Loucy (cell line): ENCODE results near the gene CTSL.

Source experiments
- H2AFZ ChIP-seq: fragments of 200-600 bp; sonication (generic); 2 replicates; pipeline ENCODE4 v1.6.0; 2016; ENCODE audit warnings: antibody characterized with exemption, mild to moderate bottlenecking, low read length, moderate library complexity
- H3F3A ChIP-seq: fragments of 200-600 bp; 2 replicates; pipeline ENCODE4 v1.6.0; 2016; ENCODE audit warnings: antibody characterized with exemption, low read depth, mild to moderate bottlenecking
- H3K27me3 ChIP-seq: fragments of 200-600 bp; sonication (generic); 2 replicates; pipeline ENCODE4 v1.6.1; 2014; ENCODE audit warnings: low read length, mild to moderate bottlenecking; ENCODE audit not compliant: insufficient read depth, poor library complexity, severe bottlenecking
- H3K36me3 ChIP-seq: fragments of 200-600 bp; sonication (generic); 2 replicates; pipeline ENCODE4 v1.6.1; 2016; ENCODE audit warnings: low read length; ENCODE audit not compliant: insufficient read depth
- H3K4me1 ChIP-seq: fragments of 200-600 bp; sonication (generic); 2 replicates; pipeline ENCODE4 v1.5.1; 2014; ENCODE audit warnings: low read length, mild to moderate bottlenecking; ENCODE audit not compliant: insufficient read depth, poor library complexity, severe bottlenecking
- H3K4me2 ChIP-seq: fragments of 200-600 bp; sonication (generic); 2 replicates; pipeline ENCODE4 v1.6.0; 2014; ENCODE audit warnings: antibody characterized with exemption, low read length, low read depth, mild to moderate bottlenecking; ENCODE audit not compliant: poor library complexity, severe bottlenecking
- H3K4me3 ChIP-seq: fragments of 200-600 bp; sonication (generic); 2 replicates; pipeline ENCODE4 v1.5.1; 2014; ENCODE audit warnings: low read length, mild to moderate bottlenecking, mixed read lengths; ENCODE audit not compliant: poor library complexity, severe bottlenecking
- H3K79me2 ChIP-seq: fragments of 200-600 bp; sonication (generic); 2 replicates; pipeline ENCODE4 v1.6.1; 2014; ENCODE audit warnings: low read length; ENCODE audit not compliant: insufficient read depth
- H3K9ac ChIP-seq: fragments of 200-600 bp; sonication (generic); 2 replicates; pipeline ENCODE4 v1.6.0; 2014; ENCODE audit warnings: mild to moderate bottlenecking, low read depth, low read length, moderate library complexity; ENCODE audit not compliant: poor library complexity, severe bottlenecking
- H3K9me2 ChIP-seq: fragments of 200-600 bp; sonication (generic); replicated peaks from 2 replicates; pipeline ENCODE4 v1.6.1; 2016; ENCODE audit warnings: low read depth, low read length, mixed read lengths
- H3K9me3 ChIP-seq: fragments of 200-600 bp; sonication (generic); 2 replicates; pipeline ENCODE4 v1.6.1; 2014; ENCODE audit warnings: mild to moderate bottlenecking, antibody characterized with exemption, low read length, low read depth; ENCODE audit not compliant: insufficient read depth
- H4K20me1 ChIP-seq: fragments of 200-600 bp; sonication (generic); 2 replicates; pipeline ENCODE4 v1.6.0; 2014; ENCODE audit warnings: antibody characterized with exemption, low read length, mild to moderate bottlenecking; ENCODE audit not compliant: insufficient read depth, poor library complexity, severe bottlenecking
- EZH2phosphoT487 ChIP-seq: fragments of 200-600 bp; IDR thresholded peaks from 2 replicates; pipeline ENCODE4 v1.6.1; 2018; ENCODE audit warnings: antibody characterized with exemption, mild to moderate bottlenecking, moderate library complexity, borderline replicate concordance
- TF ChIP-seq, protein P1 (sequence below): fragments of 200-600 bp; sonication (generic); conservative IDR thresholded peaks from 2 replicates; pipeline ENCODE4 v1.5.1; 2014; ENCODE audit warnings: mild to moderate bottlenecking, antibody characterized with exemption, low read length

Gene CTSL

DNA sequence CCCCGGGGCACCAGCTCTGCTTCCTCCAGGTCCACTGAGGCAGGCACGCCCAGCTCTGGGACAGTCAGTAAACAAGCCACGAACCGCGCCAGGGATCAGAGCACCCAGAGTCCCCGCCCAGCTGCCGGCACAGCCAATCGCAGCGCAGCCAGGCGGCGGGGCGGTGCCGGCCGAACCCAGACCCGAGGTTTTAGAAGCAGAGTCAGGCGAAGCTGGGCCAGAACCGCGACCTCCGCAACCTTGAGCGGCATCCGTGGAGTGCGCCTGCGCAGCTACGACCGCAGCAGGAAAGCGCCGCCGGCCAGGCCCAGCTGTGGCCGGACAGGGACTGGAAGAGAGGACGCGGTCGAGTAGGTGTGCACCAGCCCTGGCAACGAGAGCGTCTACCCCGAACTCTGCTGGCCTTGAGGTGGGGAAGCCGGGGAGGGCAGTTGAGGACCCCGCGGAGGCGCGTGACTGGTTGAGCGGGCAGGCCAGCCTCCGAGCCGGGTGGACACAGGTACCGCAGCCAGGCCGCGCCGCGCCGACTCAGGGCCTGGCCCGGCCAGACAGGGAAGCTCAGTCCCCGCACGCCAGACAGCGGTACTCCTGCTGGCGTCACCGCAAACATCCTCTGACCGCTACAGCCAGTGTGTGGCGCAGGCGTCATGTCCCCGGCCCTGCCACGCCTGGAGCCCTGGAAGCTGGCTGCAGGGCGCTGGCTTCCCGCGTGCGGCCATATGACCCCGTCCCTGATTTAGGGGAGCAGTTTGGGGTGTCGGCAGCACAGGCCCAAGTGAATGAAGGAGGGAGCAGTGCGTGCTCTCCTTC is at the start of gene CTSL:
Gene CTSL (plus strand): TSS at position 220 of the 810 bp plus-strand sequence. CDS start 1,485 bp downstream, outside the sequence.
- Histone ChIP-seq H3K27me3 (no peaks in the 10 kb centered on the region), H3K4me1 (no peaks in the 10 kb centered on the region), H3K79me2 (no peaks in the 10 kb centered on the region), H3K36me3 (no peaks in the 10 kb centered on the region), H3K9ac (no peak within 1 kb of the TSS), H4K20me1 (no peaks in the 10 kb centered on the region), H3K4me3 (no peak within 1 kb of the TSS), H3K9me2 (no peaks in the 10 kb centered on the region), H3K4me2 (no peak within 1 kb of the TSS), H3F3A (no peaks in the 10 kb centered on the region), H3K9me3 (0 out of 2 replicates have a peak, but pooled peaks cover 3% of the 10 kb centered on the region), H2AFZ (no peak within 1 kb of the TSS)
- TF ChIP-seq, protein P1, sequence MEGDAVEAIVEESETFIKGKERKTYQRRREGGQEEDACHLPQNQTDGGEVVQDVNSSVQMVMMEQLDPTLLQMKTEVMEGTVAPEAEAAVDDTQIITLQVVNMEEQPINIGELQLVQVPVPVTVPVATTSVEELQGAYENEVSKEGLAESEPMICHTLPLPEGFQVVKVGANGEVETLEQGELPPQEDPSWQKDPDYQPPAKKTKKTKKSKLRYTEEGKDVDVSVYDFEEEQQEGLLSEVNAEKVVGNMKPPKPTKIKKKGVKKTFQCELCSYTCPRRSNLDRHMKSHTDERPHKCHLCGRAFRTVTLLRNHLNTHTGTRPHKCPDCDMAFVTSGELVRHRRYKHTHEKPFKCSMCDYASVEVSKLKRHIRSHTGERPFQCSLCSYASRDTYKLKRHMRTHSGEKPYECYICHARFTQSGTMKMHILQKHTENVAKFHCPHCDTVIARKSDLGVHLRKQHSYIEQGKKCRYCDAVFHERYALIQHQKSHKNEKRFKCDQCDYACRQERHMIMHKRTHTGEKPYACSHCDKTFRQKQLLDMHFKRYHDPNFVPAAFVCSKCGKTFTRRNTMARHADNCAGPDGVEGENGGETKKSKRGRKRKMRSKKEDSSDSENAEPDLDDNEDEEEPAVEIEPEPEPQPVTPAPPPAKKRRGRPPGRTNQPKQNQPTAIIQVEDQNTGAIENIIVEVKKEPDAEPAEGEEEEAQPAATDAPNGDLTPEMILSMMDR = no peak
- TF ChIP-seq EZH2phosphoT487 = no peak

DNA sequence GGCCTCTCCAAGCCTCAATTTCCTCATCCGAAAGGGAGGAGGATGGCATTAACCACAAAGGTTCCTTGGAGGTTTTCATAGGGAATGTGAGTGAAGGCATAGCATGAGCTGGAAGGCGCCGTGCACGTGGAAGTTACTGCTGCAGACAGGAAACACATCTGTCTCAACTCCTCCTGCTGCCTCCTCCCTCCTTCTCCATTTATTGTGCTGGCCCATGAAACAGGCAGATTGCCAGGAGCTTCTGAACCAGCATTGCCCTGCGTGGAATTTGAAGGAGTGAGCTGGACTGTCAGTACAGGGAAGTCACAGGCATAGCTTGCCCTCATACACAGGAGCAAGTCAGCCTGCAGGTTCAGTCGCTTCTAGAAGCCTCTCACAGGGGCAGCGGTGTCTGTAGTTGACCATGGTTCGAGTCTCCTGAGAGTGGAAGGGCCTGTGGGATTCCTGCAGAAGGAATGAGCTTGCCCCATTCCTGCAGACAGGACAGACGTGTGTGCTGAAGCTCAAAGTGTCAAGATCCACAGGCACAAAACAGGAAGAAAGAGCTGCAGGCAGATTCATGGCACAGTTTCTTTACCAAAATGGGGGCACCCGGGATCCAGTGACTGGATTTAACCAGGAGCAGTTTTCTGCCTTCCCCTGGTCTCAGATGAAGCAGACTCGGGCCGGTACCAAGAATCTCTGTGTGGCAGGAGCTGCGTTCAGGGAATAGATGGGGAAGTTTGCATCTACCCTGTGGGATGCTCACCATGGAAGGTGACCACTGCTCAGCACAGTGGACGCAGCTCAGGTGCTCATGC is 48.7 kb upstream of the CTSL start:
- H3K36me3 ChIP-seq = peaks cover 7% of the 10 kb centered on the region; the same call in 1 of the 2 replicates
- no peak overlapping the region for H2AFZ ChIP-seq
- no peaks in the 10 kb centered on the region for H3F3A ChIP-seq
- TF ChIP-seq, protein P1 = no peak
- no peak for TF ChIP-seq EZH2phosphoT487
- H3K4me3 ChIP-seq = no peak overlapping the region
- no peaks in the 10 kb centered on the region for H4K20me1 ChIP-seq
- H3K9me2 ChIP-seq = no peaks in the 10 kb centered on the region
- no peaks in the 10 kb centered on the region for H3K79me2 ChIP-seq
- no peaks in the 10 kb centered on the region for H3K4me1 ChIP-seq
- no peak overlapping the region for H3K9ac ChIP-seq
- H3K9me3 ChIP-seq = no peaks in the 10 kb centered on the region
- H3K27me3 ChIP-seq = no peaks in the 10 kb centered on the region
- H3K4me2 ChIP-seq = no peak overlapping the region

DNA sequence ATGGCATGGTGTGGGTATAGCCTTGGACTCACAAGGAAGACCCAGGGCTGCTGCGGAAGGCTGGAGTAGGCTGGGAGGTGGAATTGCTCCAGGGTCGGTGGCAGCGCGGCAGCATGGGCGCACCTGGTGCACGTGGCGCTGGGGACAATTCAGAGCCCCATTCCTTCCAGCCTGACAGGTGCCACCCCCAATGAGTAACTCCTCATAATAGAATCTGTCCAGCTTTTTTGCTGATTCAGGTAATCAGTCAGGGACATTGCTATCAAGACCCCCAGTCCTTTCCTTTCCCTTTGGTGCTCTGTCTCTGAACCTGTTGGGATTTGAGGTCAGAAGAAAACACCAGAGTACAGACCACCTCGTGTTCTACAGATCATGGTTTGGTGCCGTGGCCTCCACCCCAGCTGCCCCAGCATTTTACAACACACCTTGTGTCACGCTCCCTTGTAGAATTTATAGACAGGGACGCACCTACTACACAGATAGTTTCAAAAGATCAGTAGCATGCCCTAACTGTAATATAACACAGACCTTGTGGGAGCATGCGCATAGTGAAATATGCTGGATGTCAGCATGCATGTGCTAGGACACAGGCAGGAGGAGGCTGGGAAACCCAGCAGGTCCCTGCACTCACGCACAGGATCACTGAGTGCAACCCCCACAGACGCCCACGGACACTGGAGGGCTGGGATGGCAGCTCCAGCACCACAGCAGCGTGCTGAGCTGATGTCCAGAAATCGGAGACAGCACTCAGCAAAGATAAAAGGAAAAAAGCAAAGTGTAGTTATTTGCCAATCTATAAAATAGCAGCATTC is 47.9 kb upstream of the CTSL start:
- Histone ChIP-seq H3K9ac (no peak overlapping the region), H3K4me3 (no peak overlapping the region), H3K9me3 (no peaks in the 10 kb centered on the region), H2AFZ (no peak overlapping the region), H4K20me1 (no peaks in the 10 kb centered on the region), H3K9me2 (no peaks in the 10 kb centered on the region), H3K79me2 (no peaks in the 10 kb centered on the region), H3K4me1 (no peaks in the 10 kb centered on the region), H3K4me2 (no peak overlapping the region), H3K27me3 (no peaks in the 10 kb centered on the region), H3K36me3 (peaks cover 9% of the 10 kb centered on the region; the same call in 1 of the 2 replicates), H3F3A (no peaks in the 10 kb centered on the region)
- TF ChIP-seq EZH2phosphoT487 = no peak
